Common myeloid progenitor, CD34-positive (primary cell): Measurements from ENCODE around the gene NACA2.
"Not testable (repeated sequence)": the region's sequence is repeated elsewhere in the genome, so short reads cannot be mapped to it uniquely, and the experiment has no call there.

Experiments used
- CTCF ChIA-PET: fragments of 350-600 bp; sonication (Branson Sonifier 250); formaldehyde crosslinking; loops from one replicate; lab custom pipeline; 2021; ENCODE audit warnings: antibody characterized with exemption; lab: Charles Lee
- POLR2A ChIA-PET: fragments of 350-600 bp; sonication (Branson Sonifier 250); formaldehyde crosslinking; loops from one replicate; lab custom pipeline; 2021; ENCODE audit warnings: antibody characterized with exemption; lab: Charles Lee
- DNase-seq, 3 donors: peaks; one replicate each; pipeline versions ENCODE4 v3.0.0 to v3.0.0-alpha.2; 2013
- H3K27ac ChIP-seq, 2 experiments: 1 replicate in 1 of 2; 2 replicates in 1 of 2; pipeline ENCODE4 v1.7.0; 2013; ENCODE audit warnings: inconsistent platforms in 2 of 2, low read length in 2 of 2, mild to moderate bottlenecking in 2 of 2, low read depth in 1 of 2, moderate library complexity in 1 of 2; ENCODE audit not compliant: severe bottlenecking in 2 of 2, insufficient read depth in 1 of 2, poor library complexity in 1 of 2
- H3K27me3 ChIP-seq, 5 experiments: replicated peaks in 2 of 5; 1 replicate in 3 of 5; 2 replicates in 2 of 5; pipeline versions ENCODE4 v1.6.1 to v1.7.0; 2013; ENCODE audit warnings: low read length in 4 of 5, mild to moderate bottlenecking in 2 of 5, moderate library complexity in 2 of 5, inconsistent platforms in 1 of 5; ENCODE audit not compliant: insufficient read depth in 5 of 5, control insufficient read depth in 4 of 5
- H3K36me3 ChIP-seq, 4 experiments: 1 replicate in 2 of 4; 2 replicates in 2 of 4; pipeline versions ENCODE4 v1.6.1 to v1.7.0; 2013; ENCODE audit warnings: low read length in 3 of 4, control low read depth in 1 of 4, mild to moderate bottlenecking in 1 of 4; ENCODE audit not compliant: control insufficient read depth in 4 of 4, insufficient read depth in 4 of 4
- H3K4me1 ChIP-seq, 4 experiments: 1 replicate in 3 of 4; 2 replicates in 1 of 4; pipeline versions ENCODE4 v1.6.1 to v1.7.1; 2013; ENCODE audit warnings: low read length in 3 of 4, mild to moderate bottlenecking in 3 of 4, control low read depth in 1 of 4, inconsistent platforms in 1 of 4, moderate library complexity in 1 of 4; ENCODE audit not compliant: control insufficient read depth in 4 of 4, insufficient read depth in 4 of 4; ENCODE audit errors: control extremely low read depth in 1 of 4
- H3K4me3 ChIP-seq, 7 experiments: 1 replicate in 4 of 7; 2 replicates in 3 of 7; pipeline versions ENCODE4 v1.5.1 to v1.7.0; 2013; ENCODE audit warnings: mild to moderate bottlenecking in 7 of 7, low read length in 6 of 7, moderate library complexity in 6 of 7, inconsistent platforms in 2 of 7, low read depth in 2 of 7, control low read depth in 1 of 7; ENCODE audit not compliant: insufficient read depth in 4 of 7, control insufficient read depth in 1 of 7; ENCODE audit errors: extremely low read depth in 1 of 7
- H3K9me3 ChIP-seq, 5 experiments: 1 replicate in 4 of 5; 2 replicates in 1 of 5; pipeline versions ENCODE4 v1.6.1 to v1.7.1; 2013; ENCODE audit warnings: low read length in 4 of 5, mild to moderate bottlenecking in 2 of 5, inconsistent platforms in 1 of 5, low read depth in 1 of 5, moderate library complexity in 1 of 5; ENCODE audit not compliant: control insufficient read depth in 4 of 5, insufficient read depth in 2 of 5; ENCODE audit errors: control extremely low read depth in 1 of 5
- WGBS: methylation state at CpG from one replicate; pipeline ENCODE4 v1.1.5; 2013; ENCODE audit not compliant: insufficient coverage; 5-methylcytosine and 5-hydroxymethylcytosine counted together

NACA2 gene

DNA sequence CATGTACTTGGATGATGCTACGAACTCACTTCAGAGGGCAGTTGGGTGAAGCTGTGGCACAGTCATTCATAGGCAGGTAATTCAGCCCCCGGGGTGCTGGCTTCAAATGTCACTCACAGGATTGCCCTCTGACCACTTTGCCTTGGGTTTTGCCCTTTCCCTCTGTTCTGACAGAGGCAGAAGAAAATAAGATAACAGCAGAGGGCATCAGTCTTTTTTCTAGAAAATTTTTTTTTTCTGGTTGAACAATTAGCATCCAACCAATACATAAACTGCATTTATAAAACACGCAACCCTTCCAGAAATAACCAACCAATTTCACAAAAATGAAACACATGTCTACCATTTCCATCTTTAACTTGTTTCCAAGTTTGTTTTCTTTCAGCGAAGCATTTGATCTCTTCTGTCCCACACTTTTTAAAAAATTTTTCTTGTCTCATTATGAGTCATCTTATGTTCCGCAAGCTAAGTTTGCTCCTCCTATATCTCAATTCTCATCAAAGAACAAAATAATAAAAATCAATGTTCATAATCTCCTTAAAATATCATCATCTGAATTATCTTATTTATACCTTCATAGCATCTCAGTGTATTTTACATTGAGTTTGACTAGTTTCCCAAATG is 15.6 kb downstream of the NACA2 start:
- H3K4me1 ChIP-seq, result no peaks in the 10 kb centered on the region
- no peaks in the 10 kb centered on the region for H3K36me3 ChIP-seq
- no peak for DNase-seq
- H3K27me3 ChIP-seq, result peaks cover 0 to 19% (median 8%) of the 10 kb centered on the region in 5 experiments
- CTCF ChIA-PET, result interaction anchor here (1.3 kb wide), 1 partner anchor 10 kb away, joined by 5 read pairs; no protein-coding TSS in a partner anchor
- WGBS, result 90% methylated on average over 5 of the region's 5 CpGs
- peaks cover 0 to 7% (median 0%) of the 10 kb centered on the region in 5 experiments for H3K9me3 ChIP-seq
- POLR2A ChIA-PET, result no interaction called here
- no peak overlapping the region for H3K27ac ChIP-seq
- H3K4me3 ChIP-seq, result no peak overlapping the region

DNA sequence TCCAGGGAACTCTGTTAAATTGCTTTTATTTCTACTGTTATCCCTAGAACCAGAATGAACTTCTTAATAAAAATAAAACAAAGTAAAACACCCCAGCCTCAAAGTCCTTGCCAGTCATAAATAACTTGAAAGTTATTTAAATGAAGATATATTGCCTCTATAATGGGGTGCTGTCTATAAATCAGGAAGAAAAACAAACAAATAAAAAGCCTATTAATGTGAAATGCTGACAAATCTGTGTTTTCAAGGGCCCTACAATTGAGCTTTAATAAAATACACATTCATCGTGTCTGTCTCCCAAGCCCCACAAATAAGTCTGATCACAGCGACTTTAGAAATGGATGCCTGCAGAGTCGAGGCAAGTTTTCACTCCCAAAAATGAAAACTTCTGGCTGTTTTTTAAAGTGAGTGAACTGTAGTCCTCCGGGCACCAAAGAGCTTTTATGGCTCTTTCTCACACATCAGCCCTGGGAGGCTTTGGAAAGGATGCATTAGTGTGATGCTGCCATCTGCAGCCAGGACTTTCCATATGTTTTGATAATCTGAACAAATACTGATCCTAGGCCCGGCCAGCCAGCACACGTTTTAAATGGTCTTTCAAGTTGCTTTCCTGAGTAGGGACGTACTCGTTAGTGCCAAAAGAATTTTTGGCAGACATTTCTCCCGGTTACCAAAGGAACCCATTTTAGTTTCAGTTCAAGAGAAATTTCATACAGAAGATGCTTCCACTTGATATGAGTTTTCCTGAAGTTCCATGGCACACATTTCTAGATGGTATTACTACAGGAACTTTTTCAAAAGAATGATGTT is 16.3 kb downstream of the NACA2 start:
- no peak overlapping the region for H3K4me3 ChIP-seq
- CTCF ChIA-PET, result interaction anchor here (0.7 to 1.3 kb wide), 6 partner anchors 8 to 166 kb away, joined by 3 to 5 read pairs (median 4); no protein-coding TSS in a partner anchor
- H3K27ac ChIP-seq, result no peak overlapping the region
- POLR2A ChIA-PET, result no interaction called here
- H3K27me3 ChIP-seq, result peaks cover 0 to 12% (median 2%) of the 10 kb centered on the region in 5 experiments
- peaks cover 0 to 10% (median 0%) of the 10 kb centered on the region in 5 experiments for H3K9me3 ChIP-seq
- DNase-seq, result peak in 2 of 3 donors; percentile 6 to 9
- 68% methylated on average over 5 of the region's 9 CpGs for WGBS
- no peaks in the 10 kb centered on the region for H3K4me1 ChIP-seq
- no peaks in the 10 kb centered on the region for H3K36me3 ChIP-seq

DNA sequence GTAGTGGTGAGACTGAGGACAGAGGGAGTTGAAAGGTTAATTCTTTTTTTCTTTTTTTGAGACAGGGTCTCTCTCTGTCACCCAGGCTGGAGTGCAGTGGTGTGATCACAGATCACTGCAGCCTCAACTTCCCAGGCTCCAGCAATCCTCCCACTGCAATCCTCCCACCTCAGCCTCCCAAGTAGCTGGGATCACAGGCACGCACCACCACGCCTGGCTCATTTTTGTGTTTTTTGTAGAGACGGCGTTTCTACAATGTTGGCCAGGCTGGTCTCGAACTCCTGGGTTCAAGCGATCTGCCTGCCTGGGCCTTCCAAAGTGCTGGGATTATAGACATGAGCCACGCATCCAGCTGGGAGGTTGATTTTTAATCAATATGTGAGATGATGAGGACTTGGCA is 18.5 kb downstream of the NACA2 start:
- H3K36me3 ChIP-seq, DNase-seq, H3K9me3 ChIP-seq, H3K27me3 ChIP-seq, H3K4me3 ChIP-seq, H3K4me1 ChIP-seq, CTCF ChIA-PET, H3K27ac ChIP-seq, POLR2A ChIA-PET: not testable (repeated sequence)
- 100% methylated on average over 6 of the region's 7 CpGs for WGBS

- DNase-seq, result no peak
- Histone ChIP-seq H3K4me1 (no peaks in the 10 kb centered on the region), H3K27ac (no peak overlapping the region), H3K4me3 (no peak overlapping the region), H3K9me3 (peaks cover 0 to 10% (median 0%) of the 10 kb centered on the region in 5 experiments), H3K27me3 (peaks cover 0 to 2% (median 0%) of the 10 kb centered on the region in 5 experiments), H3K36me3 (no peaks in the 10 kb centered on the region)
- no CpG with 5 or more reads among the region's 1 CpG for WGBS
- ChIA-PET POLR2A (no interaction called here), CTCF (no interaction called here)
These were observed 19.4 kb downstream of the NACA2 start for GRCh38 chr17:61571624-61572023.

GRCh38 chr17:61570118-61570517 is 20.9 kb downstream of the NACA2 start:
- DNase-seq, result peak; percentile 8 to 60 (median 36)
- no peak overlapping the region for H3K27ac ChIP-seq
- POLR2A ChIA-PET, result no interaction called here
- WGBS, result 100% methylated on average over 1 of the region's 1 CpG
- H3K36me3 ChIP-seq, result no peaks in the 10 kb centered on the region
- no peaks in the 10 kb centered on the region for H3K4me1 ChIP-seq
- H3K9me3 ChIP-seq, result peaks cover 0 to 10% (median 0%) of the 10 kb centered on the region in 5 experiments
- peaks cover 0 to 2% (median 0%) of the 10 kb centered on the region in 5 experiments for H3K27me3 ChIP-seq
- H3K4me3 ChIP-seq, result no peak overlapping the region
- CTCF ChIA-PET, result no interaction called here

- H3K36me3 ChIP-seq, H3K27ac ChIP-seq, DNase-seq, POLR2A ChIA-PET, CTCF ChIA-PET, H3K27me3 ChIP-seq, H3K9me3 ChIP-seq, H3K4me3 ChIP-seq, H3K4me1 ChIP-seq: not testable (repeated sequence)
- WGBS, result 93% methylated on average over 5 of the region's 5 CpGs
These were observed 21.5 kb downstream of the NACA2 start for GRCh38 chr17:61569525-61569924.
